ENCODE measurements around the gene CSRP1.

CSRP1 gene

DNA sequence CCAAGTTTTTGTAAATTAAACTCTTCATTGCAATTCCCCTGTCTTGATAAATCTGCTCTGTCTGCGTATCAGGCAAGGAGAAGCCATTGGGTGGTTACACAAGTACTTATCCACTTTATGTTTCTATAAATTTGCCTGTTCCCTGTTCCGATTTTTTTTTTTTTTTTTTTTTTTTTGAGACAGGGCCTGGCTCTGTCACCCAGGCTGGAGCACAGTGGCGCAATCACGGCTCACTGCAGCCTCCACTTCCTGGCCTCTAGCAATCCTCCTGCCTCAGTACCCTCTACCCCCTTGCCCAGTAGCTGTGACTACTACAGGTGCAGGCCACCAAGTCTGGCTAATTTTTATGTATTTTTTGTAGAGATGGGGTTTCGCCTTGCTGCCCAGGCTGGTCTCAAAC, 11.1 kb upstream of the CSRP1 start:
- H3K36me3 ChIP-seq (ENCODE audit: low read length), result no peaks in the 10 kb centered on the region
- H3K4me2 ChIP-seq (ENCODE audit: low read depth, low read length, poor library complexity, severe bottlenecking), result no peak overlapping the region
- no peaks in the 10 kb centered on the region for H4K20me1 ChIP-seq (ENCODE audit: low read depth, low read length)
- no peak overlapping the region for H3K9ac ChIP-seq (ENCODE audit: low read length)
- TF ChIP-seq EZH2phosphoT487 (conservative IDR thresholded peaks at IDR 0.05; ENCODE audit: low read length), result no peak
- no peak for TF ChIP-seq CTCF (IDR thresholded peaks at IDR 0.05; ENCODE audit: insufficient read depth, low read length, poor library complexity, severe bottlenecking)
- no peaks in the 10 kb centered on the region for H3F3A ChIP-seq (ENCODE audit: insufficient read depth)
- H3K9me3 ChIP-seq (ENCODE audit: insufficient read depth, low read length), result no peaks in the 10 kb centered on the region
- H3K79me2 ChIP-seq (ENCODE audit: insufficient read depth, low read length), result no peaks in the 10 kb centered on the region
- H3K27ac ChIP-seq (ENCODE audit: low read depth, low read length), result no peak overlapping the region
- H2AFZ ChIP-seq (ENCODE audit: low read depth, low read length, severe bottlenecking), result no peak overlapping the region
- H3K4me3 ChIP-seq (ENCODE audit: insufficient read depth, low read length, poor library complexity, severe bottlenecking), result no peak overlapping the region
- H3K27me3 ChIP-seq (ENCODE audit: low read length), result no peaks in the 10 kb centered on the region
- no peaks in the 10 kb centered on the region for H3K9me2 ChIP-seq (replicated peaks; ENCODE audit: insufficient read depth, low read length)

DNA sequence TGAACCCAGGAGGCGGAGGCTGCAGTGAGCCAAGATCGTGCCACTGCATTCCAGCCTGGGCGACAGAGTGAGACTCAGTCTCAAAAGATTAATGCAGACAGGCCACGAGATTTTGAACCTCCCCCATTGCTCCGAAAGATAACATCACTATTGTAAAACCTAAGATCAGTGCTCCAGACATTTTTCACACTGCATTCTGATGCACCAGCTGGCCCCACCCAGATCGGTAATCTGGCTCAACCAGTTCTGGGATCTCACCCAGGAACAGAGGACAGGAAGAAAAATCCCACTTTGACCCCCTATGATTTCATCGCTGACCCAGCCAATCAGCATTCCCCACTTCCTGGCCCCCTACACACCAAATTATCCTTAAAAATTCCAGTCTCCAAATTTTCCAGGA, 10.7 kb upstream of the CSRP1 start:
- Histone ChIP-seq H3K27ac (ENCODE audit: low read depth, low read length) (no peak overlapping the region), H3K79me2 (ENCODE audit: insufficient read depth, low read length) (no peaks in the 10 kb centered on the region), H3K9me3 (ENCODE audit: insufficient read depth, low read length) (no peaks in the 10 kb centered on the region), H3K4me3 (ENCODE audit: insufficient read depth, low read length, poor library complexity, severe bottlenecking) (no peak overlapping the region), H3K36me3 (ENCODE audit: low read length) (no peaks in the 10 kb centered on the region), H3K27me3 (ENCODE audit: low read length) (no peaks in the 10 kb centered on the region), H3K9ac (ENCODE audit: low read length) (no peak overlapping the region), H3K9me2 (replicated peaks; ENCODE audit: insufficient read depth, low read length) (no peaks in the 10 kb centered on the region), H3K4me2 (ENCODE audit: low read depth, low read length, poor library complexity, severe bottlenecking) (no peak overlapping the region), H2AFZ (ENCODE audit: low read depth, low read length, severe bottlenecking) (no peak overlapping the region), H3F3A (ENCODE audit: insufficient read depth) (no peaks in the 10 kb centered on the region), H4K20me1 (ENCODE audit: low read depth, low read length) (no peaks in the 10 kb centered on the region)
- TF ChIP-seq EZH2phosphoT487 (conservative IDR thresholded peaks at IDR 0.05; ENCODE audit: low read length), result no peak
- TF ChIP-seq CTCF (IDR thresholded peaks at IDR 0.05; ENCODE audit: insufficient read depth, low read length, poor library complexity, severe bottlenecking), result no peak

DNA sequence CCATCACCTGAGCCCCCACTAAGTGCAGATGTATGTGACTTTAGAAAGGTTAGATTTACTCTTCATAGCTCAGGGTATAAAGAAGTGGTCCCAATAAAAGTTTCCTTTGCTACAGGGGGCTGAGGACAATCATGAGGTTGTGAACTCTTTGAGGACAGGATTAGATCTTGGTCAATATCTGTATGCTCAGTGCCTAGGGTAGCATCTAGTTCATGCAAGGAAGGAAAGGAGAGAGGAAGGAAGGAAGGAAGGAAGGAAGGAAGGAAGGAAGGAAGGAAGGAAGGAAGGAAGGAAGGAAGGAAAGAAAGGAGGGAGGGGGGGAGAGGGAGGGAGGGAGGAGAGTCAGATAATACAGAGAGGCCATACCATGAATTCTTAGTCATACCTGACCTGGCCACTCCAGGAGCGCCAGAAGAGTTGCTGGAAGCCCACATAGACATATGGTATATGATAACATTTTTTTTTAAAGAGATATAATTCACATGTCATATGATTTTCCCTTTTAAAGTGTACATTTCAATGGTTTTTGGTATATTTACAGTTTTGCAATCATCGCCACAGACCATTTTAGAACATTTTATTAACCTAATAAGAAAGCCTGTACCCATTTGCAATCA, 9.7 kb upstream of the CSRP1 start:
- H3K9ac ChIP-seq (ENCODE audit: low read length), result no peak overlapping the region
- H3K4me3 ChIP-seq (ENCODE audit: insufficient read depth, low read length, poor library complexity, severe bottlenecking), result no peak overlapping the region
- H3K4me2 ChIP-seq (ENCODE audit: low read depth, low read length, poor library complexity, severe bottlenecking), result no peak overlapping the region
- no peak overlapping the region for H2AFZ ChIP-seq (ENCODE audit: low read depth, low read length, severe bottlenecking)
- no peaks in the 10 kb centered on the region for H4K20me1 ChIP-seq (ENCODE audit: low read depth, low read length)
- H3K27me3 ChIP-seq (ENCODE audit: low read length), result no peaks in the 10 kb centered on the region
- no peaks in the 10 kb centered on the region for H3K9me2 ChIP-seq (replicated peaks; ENCODE audit: insufficient read depth, low read length)
- no peaks in the 10 kb centered on the region for H3F3A ChIP-seq (ENCODE audit: insufficient read depth)
- H3K79me2 ChIP-seq (ENCODE audit: insufficient read depth, low read length), result no peaks in the 10 kb centered on the region
- no peak overlapping the region for H3K27ac ChIP-seq (ENCODE audit: low read depth, low read length)
- no peaks in the 10 kb centered on the region for H3K36me3 ChIP-seq (ENCODE audit: low read length)
- TF ChIP-seq EZH2phosphoT487 (conservative IDR thresholded peaks at IDR 0.05; ENCODE audit: low read length), result no peak
- no peak for TF ChIP-seq CTCF (IDR thresholded peaks at IDR 0.05; ENCODE audit: insufficient read depth, low read length, poor library complexity, severe bottlenecking)
- H3K9me3 ChIP-seq (ENCODE audit: insufficient read depth, low read length), result no peaks in the 10 kb centered on the region
